ENCODE data around the gene DSCAML1. TPM values are rescaled to one million over a fixed set of nuclear protein-coding genes. Genes with fewer than 3 reads are reported as not detected.

The DSCAML1 gene
- total RNA-seq, 1 experiment from 2014 or later, result 0.15 TPM

GRCh38 chr11:117420598-117420997 lies 376.4 kb downstream of the DSCAML1 start:
- H2BK5ac ChIP-seq (ENCODE audit: insufficient read length, low read length), result no peak overlapping the region
- no peak overlapping the region for H3K4me3 Mint-ChIP-seq
- H3K27me3 Mint-ChIP-seq (ENCODE audit: low read depth), result peaks cover 16% of the 10 kb centered on the region
- no CpG with 5 or more reads among the region's 6 CpGs for WGBS (ENCODE audit: extremely low coverage, insufficient read length, low lambda C conversion rate)
- H3K27me3 ChIP-seq (ENCODE audit: insufficient read depth, low read length), result no peaks in the 10 kb centered on the region
- H3K23me2 ChIP-seq (ENCODE audit: insufficient read length, low read depth, low read length, poor library complexity, severe bottlenecking), result no peaks in the 10 kb centered on the region
- H2BK20ac ChIP-seq (ENCODE audit: low read depth, low read length, poor library complexity, severe bottlenecking), result no peak overlapping the region
- H2AK5ac ChIP-seq (ENCODE audit: insufficient read length, low read length), result no peak overlapping the region
- no peak overlapping the region for H4K8ac ChIP-seq (replicated peaks; ENCODE audit: insufficient read length, low read depth, low read length)
- H3K14ac ChIP-seq (ENCODE audit: insufficient read depth, low read length), result no peak overlapping the region; the same call in 1 of the 2 replicates
- no peak overlapping the region for H2BK15ac ChIP-seq (ENCODE audit: low read depth, low read length)
- H3T11ph ChIP-seq (ENCODE audit: low read length), result no peak overlapping the region
- H3K4me2 ChIP-seq (ENCODE audit: insufficient read depth, insufficient read length, low read length), result no peak overlapping the region
- H3K23ac ChIP-seq (ENCODE audit: insufficient read length, low read depth, low read length), result no peak overlapping the region
- no peaks in the 10 kb centered on the region for H3K9me3 ChIP-seq (ENCODE audit: control insufficient read depth, low read depth, low read length)
- no peak for DNase-seq
- no peak overlapping the region for H3K18ac ChIP-seq (ENCODE audit: insufficient read length, low read depth, low read length)
- no peak overlapping the region for H3K9ac ChIP-seq (ENCODE audit: extremely low read depth, insufficient read length, low read length)
- H4K5ac ChIP-seq (ENCODE audit: insufficient read length, low read depth, low read length), result no peak overlapping the region
- H3K36me3 Mint-ChIP-seq (ENCODE audit: insufficient read depth in 1 of 3, low read depth in 3 of 3), result no peaks in the 10 kb centered on the region; a peak in 1 of 7 replicates
- no peak overlapping the region for H3K27ac ChIP-seq (ENCODE audit: insufficient read length, low read depth, low read length)
- H4K20me1 ChIP-seq (ENCODE audit: control insufficient read depth, insufficient read depth, insufficient read length), result no peaks in the 10 kb centered on the region
- H3K4me1 Mint-ChIP-seq, result peaks cover 0 to 5% of the 10 kb centered on the region in 2 experiments; a peak in 2 of 4 replicates
- H3K79me1 ChIP-seq (ENCODE audit: insufficient read depth, low read depth, low read length, poor library complexity, severe bottlenecking), result no peaks in the 10 kb centered on the region
- H3K56ac ChIP-seq (ENCODE audit: insufficient read length, low read depth, low read length), result no peak overlapping the region
- H3K79me2 ChIP-seq (ENCODE audit: insufficient read depth, low read length), result no peaks in the 10 kb centered on the region
- no peak overlapping the region for H2BK12ac ChIP-seq (ENCODE audit: insufficient read length, low read depth, low read length)
- H3K4me1 ChIP-seq (ENCODE audit: insufficient read depth, low read length), result no peaks in the 10 kb centered on the region
- no peak overlapping the region for H2BK120ac ChIP-seq (ENCODE audit: low read depth, low read length, poor library complexity, severe bottlenecking)
- no peak overlapping the region; a peak in 1 of 7 replicates for H3K27ac Mint-ChIP-seq
- no peak overlapping the region for H4K91ac ChIP-seq (ENCODE audit: insufficient read length, low read depth, low read length)
- H2AFZ ChIP-seq (ENCODE audit: low read length), result no peak overlapping the region
- H3K9me3 Mint-ChIP-seq, result no peaks in the 10 kb centered on the region
- H3K4ac ChIP-seq (ENCODE audit: low read depth, low read length), result no peak overlapping the region
- TF ChIP-seq CTCF (conservative IDR thresholded peaks at IDR 0.05), result no peak

Measured in H9 (cell line).